Nephron (organoid): ENCODE measurements around the gene DTWD1.

Experiments used
- H3K27ac Mint-ChIP-seq, 3 experiments: 2 replicates each; pipeline ENCODE4 v1.8.0; 2020; ENCODE audit warnings: mixed read lengths in 3 of 3, mild to moderate bottlenecking in 2 of 3, moderate library complexity in 1 of 3
- H3K27me3 Mint-ChIP-seq: 2 replicates; pipeline ENCODE4 v1.8.0; 2021; ENCODE audit warnings: low read depth, mild to moderate bottlenecking, moderate library complexity, mixed read lengths
- H3K36me3 Mint-ChIP-seq: 2 replicates; pipeline ENCODE4 v1.8.0; 2020; ENCODE audit warnings: low read depth, mixed read lengths
- H3K4me1 Mint-ChIP-seq: 2 replicates; pipeline ENCODE4 v1.8.0; 2020; ENCODE audit warnings: mixed read lengths
- H3K4me3 Mint-ChIP-seq, 3 experiments: 2 replicates each; pipeline ENCODE4 v1.8.0; 2020; ENCODE audit warnings: mild to moderate bottlenecking in 3 of 3, mixed read lengths in 3 of 3, moderate library complexity in 2 of 3
- H3K9me3 Mint-ChIP-seq: 2 replicates; pipeline ENCODE4 v1.8.0; 2020; ENCODE audit warnings: mixed read lengths
- CTCF ChIP-seq, 3 experiments: fragments of 200-600 bp; sonication (generic); IDR thresholded peaks; one replicate each; pipeline ENCODE4 v1.5.0; 2021; ENCODE audit warnings: antibody characterized with exemption in 3 of 3; ENCODE audit not compliant: unreplicated experiment in 3 of 3

Gene DTWD1

GRCh38 chr15:49621887-49622286 is 1.0 kb downstream of the DTWD1 start:
- Mint-ChIP-seq H3K27me3 (no peaks in the 10 kb centered on the region), H3K9me3 (peaks cover 11% of the 10 kb centered on the region), H3K36me3 (peaks cover 50% of the 10 kb centered on the region), H3K4me1 (peaks cover 47% of the 10 kb centered on the region), H3K4me3 (peak overlapping the region; percentile 90 to 97 (median 93)), H3K27ac (peak overlapping the region; percentile 97 to 100 (median 97))
- TF ChIP-seq CTCF (IDR thresholded peaks at IDR 0.05; ENCODE audit: unreplicated experiment in 3 of 3), result no peak

- Mint-ChIP-seq H3K9me3 (peaks cover 10% of the 10 kb centered on the region), H3K36me3 (peaks cover 48% of the 10 kb centered on the region), H3K27ac (peak overlapping the region; percentile 75 to 97 (median 97)), H3K4me1 (peaks cover 47% of the 10 kb centered on the region), H3K4me3 (peak overlapping the region; percentile 90 to 97 (median 93)), H3K27me3 (no peaks in the 10 kb centered on the region)
- TF ChIP-seq CTCF (IDR thresholded peaks at IDR 0.05; ENCODE audit: unreplicated experiment in 3 of 3), result no peak
Observed at GRCh38 chr15:49622561-49622960, 1.7 kb downstream of the DTWD1 start.

- peaks cover 48% of the 10 kb centered on the region for H3K36me3 Mint-ChIP-seq
- H3K4me1 Mint-ChIP-seq, result peaks cover 57% of the 10 kb centered on the region
Observed at GRCh38 chr15:49624056-49624455, 3.2 kb downstream of the DTWD1 start.

GRCh38 chr15:49625460-49626036 is 4.7 kb downstream of the DTWD1 start:
- Mint-ChIP-seq H3K36me3 (peaks cover 62% of the 10 kb centered on the region), H3K27ac (peak overlapping the region in 1 of 3 experiments; percentile 71), H3K4me3 (no peak overlapping the region), H3K27me3 (no peaks in the 10 kb centered on the region), H3K9me3 (peaks cover 3% of the 10 kb centered on the region), H3K4me1 (peaks cover 45% of the 10 kb centered on the region)
- no peak for TF ChIP-seq CTCF (IDR thresholded peaks at IDR 0.05; ENCODE audit: unreplicated experiment in 3 of 3)

More at GRCh38 chr15:49624056-49624455, 3.2 kb downstream of the DTWD1 start:
- no peak for TF ChIP-seq CTCF (IDR thresholded peaks at IDR 0.05; ENCODE audit: unreplicated experiment in 3 of 3)
- H3K27me3 Mint-ChIP-seq, result no peaks in the 10 kb centered on the region
- H3K9me3 Mint-ChIP-seq, result peaks cover 3% of the 10 kb centered on the region
- H3K4me3 Mint-ChIP-seq, result peak overlapping the region; percentile 21 to 93 (median 78)
- peak overlapping the region; percentile 75 to 97 (median 93) for H3K27ac Mint-ChIP-seq

- no peak overlapping the region for H3K4me3 Mint-ChIP-seq
- H3K27ac Mint-ChIP-seq, result no peak overlapping the region
- no peak for TF ChIP-seq CTCF (IDR thresholded peaks at IDR 0.05; ENCODE audit: unreplicated experiment in 3 of 3)
- H3K36me3 Mint-ChIP-seq, result peaks cover 60% of the 10 kb centered on the region
- no peaks in the 10 kb centered on the region for H3K27me3 Mint-ChIP-seq
- peaks cover 3% of the 10 kb centered on the region for H3K9me3 Mint-ChIP-seq
- peaks cover 29% of the 10 kb centered on the region for H3K4me1 Mint-ChIP-seq
Observed at GRCh38 chr15:49627407-49627877, 6.6 kb downstream of the DTWD1 start.

GRCh38 chr15:49628379-49628778 is 7.5 kb downstream of the DTWD1 start:
- TF ChIP-seq CTCF (IDR thresholded peaks at IDR 0.05; ENCODE audit: unreplicated experiment in 3 of 3), result no peak
- Mint-ChIP-seq H3K27me3 (no peaks in the 10 kb centered on the region), H3K4me1 (peaks cover 20% of the 10 kb centered on the region), H3K36me3 (peaks cover 64% of the 10 kb centered on the region), H3K4me3 (no peak overlapping the region), H3K9me3 (peaks cover 3% of the 10 kb centered on the region), H3K27ac (peak overlapping the region in 2 of 3 experiments; percentile 57 to 59)
